Skeletal muscle satellite cell (primary cell): Measurements from ENCODE around the gene RFTN1.

Source experiments
- H3K27me3 ChIP-seq: 2 replicates; pipeline ENCODE4 v1.7.0; 2013; ENCODE audit warnings: low read length; ENCODE audit not compliant: control insufficient read depth, insufficient read depth
- H3K36me3 ChIP-seq: 2 replicates; pipeline ENCODE4 v1.7.0; 2013; ENCODE audit warnings: mild to moderate bottlenecking, control low read depth, low read length; ENCODE audit not compliant: insufficient read depth
- H3K4me1 ChIP-seq: 2 replicates; pipeline ENCODE4 v1.7.0; 2013; ENCODE audit warnings: low read length; ENCODE audit not compliant: control insufficient read depth, insufficient read depth
- H3K4me2 ChIP-seq: 2 replicates; pipeline ENCODE4 v1.7.0; 2013; ENCODE audit warnings: mild to moderate bottlenecking, low read length
- H3K4me3 ChIP-seq: 2 replicates; pipeline ENCODE4 v1.7.0; 2013; ENCODE audit warnings: low read length
- H3K9ac ChIP-seq: 2 replicates; pipeline ENCODE4 v1.7.0; 2013; ENCODE audit warnings: mild to moderate bottlenecking, low read depth, low read length, moderate library complexity
- H3K9me3 ChIP-seq: replicated peaks from 2 replicates; pipeline ENCODE4 v1.7.0; 2013; ENCODE audit warnings: mild to moderate bottlenecking, control low read depth, low read length

The RFTN1 gene

GRCh38 chr3:16300881-16301359 is 212.6 kb downstream of the RFTN1 start:
- Histone ChIP-seq H3K4me3 (no peak overlapping the region), H3K9ac (no peak overlapping the region), H3K4me2 (no peak overlapping the region), H3K27me3 (no peaks in the 10 kb centered on the region), H3K4me1 (no peaks in the 10 kb centered on the region), H3K36me3 (peaks cover 5% of the 10 kb centered on the region), H3K9me3 (no peaks in the 10 kb centered on the region)

GRCh38 chr3:16300307-16300706 is 213.2 kb downstream of the RFTN1 start:
- no peaks in the 10 kb centered on the region for H3K9me3 ChIP-seq
- H3K4me1 ChIP-seq: no peaks in the 10 kb centered on the region
- no peak overlapping the region for H3K4me3 ChIP-seq
- H3K9ac ChIP-seq: no peak overlapping the region
- no peaks in the 10 kb centered on the region for H3K27me3 ChIP-seq
- no peak overlapping the region for H3K4me2 ChIP-seq
- H3K36me3 ChIP-seq: peaks cover 5% of the 10 kb centered on the region

GRCh38 chr3:16299746-16300145 is 213.8 kb downstream of the RFTN1 start:
- Histone ChIP-seq H3K9ac (no peak overlapping the region), H3K4me3 (no peak overlapping the region), H3K9me3 (no peaks in the 10 kb centered on the region), H3K27me3 (no peaks in the 10 kb centered on the region), H3K4me1 (no peaks in the 10 kb centered on the region), H3K36me3 (peaks cover 5% of the 10 kb centered on the region), H3K4me2 (no peak overlapping the region)

GRCh38 chr3:16298891-16299290 is 214.6 kb downstream of the RFTN1 start:
- no peak overlapping the region for H3K9ac ChIP-seq
- no peak overlapping the region for H3K4me2 ChIP-seq
- no peaks in the 10 kb centered on the region for H3K4me1 ChIP-seq
- H3K36me3 ChIP-seq: peaks cover 5% of the 10 kb centered on the region
- no peak overlapping the region for H3K4me3 ChIP-seq
- no peaks in the 10 kb centered on the region for H3K9me3 ChIP-seq
- no peaks in the 10 kb centered on the region for H3K27me3 ChIP-seq

- H3K4me1 ChIP-seq: no peaks in the 10 kb centered on the region
- no peaks in the 10 kb centered on the region for H3K27me3 ChIP-seq
- H3K4me3 ChIP-seq: no peak overlapping the region
- peaks cover 5% of the 10 kb centered on the region for H3K36me3 ChIP-seq
- H3K9ac ChIP-seq: no peak overlapping the region
- H3K9me3 ChIP-seq: no peaks in the 10 kb centered on the region
- no peak overlapping the region for H3K4me2 ChIP-seq
Measured at GRCh38 chr3:16297997-16298885, 215.3 kb downstream of the RFTN1 start.

GRCh38 chr3:16295298-16295890 is 218.1 kb downstream of the RFTN1 start:
- peaks cover 6% of the 10 kb centered on the region for H3K4me1 ChIP-seq
- H3K27me3 ChIP-seq: no peaks in the 10 kb centered on the region
- H3K9ac ChIP-seq: no peak overlapping the region
- no peaks in the 10 kb centered on the region for H3K9me3 ChIP-seq
- no peak overlapping the region for H3K4me2 ChIP-seq
- no peak overlapping the region for H3K4me3 ChIP-seq
- H3K36me3 ChIP-seq: peaks cover 5% of the 10 kb centered on the region

GRCh38 chr3:16294844-16295243 is 218.7 kb downstream of the RFTN1 start:
- Histone ChIP-seq H3K4me1 (peaks cover 8% of the 10 kb centered on the region), H3K9me3 (no peaks in the 10 kb centered on the region), H3K27me3 (no peaks in the 10 kb centered on the region), H3K9ac (no peak overlapping the region), H3K36me3 (peaks cover 5% of the 10 kb centered on the region), H3K4me3 (no peak overlapping the region), H3K4me2 (no peak overlapping the region)

GRCh38 chr3:16290827-16291196 is 222.7 kb downstream of the RFTN1 start:
- Histone ChIP-seq H3K9ac (no peak overlapping the region), H3K9me3 (no peaks in the 10 kb centered on the region), H3K4me1 (peaks cover 16% of the 10 kb centered on the region), H3K27me3 (no peaks in the 10 kb centered on the region), H3K4me3 (no peak overlapping the region), H3K36me3 (no peaks in the 10 kb centered on the region), H3K4me2 (no peak overlapping the region)

- H3K4me2 ChIP-seq: no peak overlapping the region
- peaks cover 16% of the 10 kb centered on the region for H3K4me1 ChIP-seq
- H3K9me3 ChIP-seq: no peaks in the 10 kb centered on the region
- H3K27me3 ChIP-seq: no peaks in the 10 kb centered on the region
- H3K9ac ChIP-seq: no peak overlapping the region
- H3K36me3 ChIP-seq: no peaks in the 10 kb centered on the region
- H3K4me3 ChIP-seq: no peak overlapping the region
Measured at GRCh38 chr3:16290007-16290826, 223.3 kb downstream of the RFTN1 start.

- no peaks in the 10 kb centered on the region for H3K27me3 ChIP-seq
- no peak overlapping the region for H3K9ac ChIP-seq
- H3K9me3 ChIP-seq: no peaks in the 10 kb centered on the region
- peaks cover 16% of the 10 kb centered on the region for H3K4me1 ChIP-seq
- no peak overlapping the region for H3K4me2 ChIP-seq
- H3K4me3 ChIP-seq: no peak overlapping the region
- H3K36me3 ChIP-seq: no peaks in the 10 kb centered on the region
Measured at GRCh38 chr3:16289144-16289889, 224.2 kb downstream of the RFTN1 start.

GRCh38 chr3:16288664-16289063 is 224.8 kb downstream of the RFTN1 start:
- Histone ChIP-seq H3K9me3 (no peaks in the 10 kb centered on the region), H3K4me3 (no peak overlapping the region), H3K4me1 (peaks cover 16% of the 10 kb centered on the region), H3K27me3 (no peaks in the 10 kb centered on the region), H3K36me3 (no peaks in the 10 kb centered on the region), H3K9ac (no peak overlapping the region), H3K4me2 (no peak overlapping the region)
